Measurements from ENCODE around the gene FBXL5. TPM values are rescaled to one million over a fixed set of nuclear protein-coding genes. Genes with fewer than 3 reads are reported as not detected.

FBXL5 gene
- total and polyA plus RNA-seq, 9 of the 15 experiments (the other 6 are each of a cell fraction or from before 2014, with no cell fraction given), result 6.0 to 35.2 (median 22.1) TPM

DNA sequence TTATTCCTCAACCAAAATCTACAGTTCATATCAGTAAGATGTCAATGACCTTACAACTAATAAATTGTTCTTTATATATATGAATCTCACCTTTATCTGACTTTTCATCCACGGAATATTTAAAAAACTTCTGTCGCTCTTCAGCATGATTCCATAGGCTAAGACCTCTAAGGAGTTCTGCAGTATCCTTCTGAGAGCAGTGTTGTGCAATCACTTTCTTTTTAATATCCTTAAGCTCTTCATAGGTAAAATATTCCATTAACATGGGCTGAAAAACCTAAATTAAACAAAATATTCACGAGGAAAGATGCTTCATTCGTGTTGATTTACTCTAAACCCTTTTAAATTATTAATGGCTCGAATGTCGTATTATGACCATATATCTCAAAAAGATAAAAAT, 16.7 kb downstream of the FBXL5 start:
- intact Hi-C loops (cut with micrococcal nuclease) (no loop called here), in situ Hi-C loops (cut with MboI) (no loop called here)
- Histone ChIP-seq H4K20me1 (replicated peaks; ENCODE audit: control insufficient read depth, insufficient read depth, low read length) (no peaks in the 10 kb centered on the region), H3K79me2 (ENCODE audit: control insufficient read depth, insufficient read depth, low read length) (peaks cover 9% of the 10 kb centered on the region; the same call in 2 of the 3 replicates), H3K27ac (ENCODE audit: extremely low read depth, low read depth, low read length) (no peak overlapping the region), H3K4me1 (replicated peaks in 1 of 2; ENCODE audit: control insufficient read depth in 2 of 2, insufficient read depth in 2 of 2, low read length in 2 of 2) (no peaks in the 10 kb centered on the region), H3K9ac (ENCODE audit: insufficient read depth in 1 of 2, low read depth in 2 of 2, low read length in 2 of 2) (no peak overlapping the region), H3K9me3 (replicated peaks; ENCODE audit: control insufficient read depth, insufficient read depth, low read depth, low read length) (no peaks in the 10 kb centered on the region), H3K36me3 (ENCODE audit: control insufficient read depth, insufficient read depth, low read length) (peaks cover 52% of the 10 kb centered on the region; the same call in 2 of the 3 replicates), H3K4me2 (ENCODE audit: insufficient read depth, low read length) (no peak overlapping the region), H2AFZ (ENCODE audit: low read depth, low read length) (no peak overlapping the region), H3K27me3 (ENCODE audit: control insufficient read depth in 2 of 2, insufficient read depth in 2 of 2, low read length in 2 of 2) (no peaks in the 10 kb centered on the region), H3K4me3 (no peak overlapping the region), H3K9me1 (ENCODE audit: control insufficient read depth, insufficient read depth, low read length) (no peaks in the 10 kb centered on the region)
- ChIA-PET POLR2A (no interaction called here), CTCF (ENCODE audit: low intra/inter-chr PET ratio) (no interaction called here)
- DNase-seq (ENCODE audit: extremely low read depth in 1 of 4, low spot score in 3 of 4), result no peak
- TF ChIP-seq CEBPB (tag; IDR thresholded peaks at IDR 0.05) (peak; percentile 56; the same call in 1 of the 2 replicates), SRSF3 (IDR thresholded peaks at IDR 0.05; ENCODE audit: insufficient read depth, low read length) (no peak), CEBPG (CRISPR knock-in tag; IDR thresholded peaks at IDR 0.05) (no peak), CEBPG (tag; conservative IDR thresholded peaks at IDR 0.05 in 1 of 2, IDR thresholded peaks at IDR 0.05 in 1 of 2) (peak in 1 of 2 experiments; percentile 65; a peak in 2 of 4 replicates)
- WGBS (ENCODE audit: insufficient coverage, low coverage, missing lambda C conversion rate), result 86% methylated on average over 6 of the region's 6 CpGs
- no peak for ATAC-seq
- BruUV-seq (replicated peaks), result no TSS peak
- no peak for FAIRE-seq

DNA sequence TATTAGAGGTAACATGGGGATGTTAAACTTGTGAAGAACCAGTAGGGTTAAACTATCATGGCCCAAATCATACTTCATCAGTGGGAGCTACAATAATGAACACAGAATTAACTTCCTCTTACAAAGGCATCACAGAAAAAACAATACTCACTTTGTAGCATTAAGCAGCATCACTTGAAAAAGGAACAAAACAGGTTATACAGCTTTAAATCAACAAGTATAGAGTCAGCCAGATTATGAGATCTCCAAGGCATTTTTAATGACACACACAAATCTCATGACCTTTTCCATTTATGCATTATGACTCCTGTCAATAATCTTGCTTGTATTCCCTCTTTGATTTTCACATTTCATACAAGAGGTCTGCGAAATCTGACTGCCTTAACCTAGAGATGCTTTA, 18.3 kb downstream of the FBXL5 start:
- Histone ChIP-seq H3K27me3 (ENCODE audit: control insufficient read depth in 2 of 2, insufficient read depth in 2 of 2, low read length in 2 of 2) (no peaks in the 10 kb centered on the region), H3K36me3 (ENCODE audit: control insufficient read depth, insufficient read depth, low read length) (peaks cover 58% of the 10 kb centered on the region; the same call in 2 of the 3 replicates), H2AFZ (ENCODE audit: low read depth, low read length) (no peak overlapping the region), H3K4me2 (ENCODE audit: insufficient read depth, low read length) (no peak overlapping the region), H3K4me3 (no peak overlapping the region), H3K79me2 (ENCODE audit: control insufficient read depth, insufficient read depth, low read length) (0 out of 3 replicates have a peak, but pooled peaks cover 3% of the 10 kb centered on the region), H3K9ac (ENCODE audit: insufficient read depth in 1 of 2, low read depth in 2 of 2, low read length in 2 of 2) (no peak overlapping the region), H3K9me3 (replicated peaks; ENCODE audit: control insufficient read depth, insufficient read depth, low read depth, low read length) (no peaks in the 10 kb centered on the region), H3K9me1 (ENCODE audit: control insufficient read depth, insufficient read depth, low read length) (no peaks in the 10 kb centered on the region), H3K27ac (ENCODE audit: extremely low read depth, low read depth, low read length) (no peak overlapping the region), H4K20me1 (replicated peaks; ENCODE audit: control insufficient read depth, insufficient read depth, low read length) (no peaks in the 10 kb centered on the region), H3K4me1 (replicated peaks in 1 of 2; ENCODE audit: control insufficient read depth in 2 of 2, insufficient read depth in 2 of 2, low read length in 2 of 2) (no peaks in the 10 kb centered on the region)
- in situ Hi-C loops (cut with MboI), result no loop called here
- no TSS peak for BruUV-seq (replicated peaks)
- intact Hi-C loops (cut with micrococcal nuclease), result no loop called here
- FAIRE-seq (peak; percentile 46), DNase-seq (ENCODE audit: extremely low read depth in 1 of 4, low spot score in 3 of 4) (no peak), ATAC-seq (no peak)
- 100% methylated on average over 1 of the region's 1 CpG for WGBS (ENCODE audit: insufficient coverage, low coverage, missing lambda C conversion rate)
- TF ChIP-seq, protein P1, sequence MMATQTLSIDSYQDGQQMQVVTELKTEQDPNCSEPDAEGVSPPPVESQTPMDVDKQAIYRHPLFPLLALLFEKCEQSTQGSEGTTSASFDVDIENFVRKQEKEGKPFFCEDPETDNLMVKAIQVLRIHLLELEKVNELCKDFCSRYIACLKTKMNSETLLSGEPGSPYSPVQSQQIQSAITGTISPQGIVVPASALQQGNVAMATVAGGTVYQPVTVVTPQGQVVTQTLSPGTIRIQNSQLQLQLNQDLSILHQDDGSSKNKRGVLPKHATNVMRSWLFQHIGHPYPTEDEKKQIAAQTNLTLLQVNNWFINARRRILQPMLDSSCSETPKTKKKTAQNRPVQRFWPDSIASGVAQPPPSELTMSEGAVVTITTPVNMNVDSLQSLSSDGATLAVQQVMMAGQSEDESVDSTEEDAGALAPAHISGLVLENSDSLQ (IDR thresholded peaks at IDR 0.05), result no peak
- TF ChIP-seq ZFX (CRISPR knock-in tag; IDR thresholded peaks at IDR 0.05), result no peak
- TF ChIP-seq BRD9 (IDR thresholded peaks at IDR 0.05; ENCODE audit: low read depth, partially characterized antibody), result no peak
- no peak for TF ChIP-seq TEAD2 (tag; IDR thresholded peaks at IDR 0.05)
- no peak for TF ChIP-seq KAT8 (IDR thresholded peaks at IDR 0.05; ENCODE audit: low read depth)
- TF ChIP-seq, protein P2, sequence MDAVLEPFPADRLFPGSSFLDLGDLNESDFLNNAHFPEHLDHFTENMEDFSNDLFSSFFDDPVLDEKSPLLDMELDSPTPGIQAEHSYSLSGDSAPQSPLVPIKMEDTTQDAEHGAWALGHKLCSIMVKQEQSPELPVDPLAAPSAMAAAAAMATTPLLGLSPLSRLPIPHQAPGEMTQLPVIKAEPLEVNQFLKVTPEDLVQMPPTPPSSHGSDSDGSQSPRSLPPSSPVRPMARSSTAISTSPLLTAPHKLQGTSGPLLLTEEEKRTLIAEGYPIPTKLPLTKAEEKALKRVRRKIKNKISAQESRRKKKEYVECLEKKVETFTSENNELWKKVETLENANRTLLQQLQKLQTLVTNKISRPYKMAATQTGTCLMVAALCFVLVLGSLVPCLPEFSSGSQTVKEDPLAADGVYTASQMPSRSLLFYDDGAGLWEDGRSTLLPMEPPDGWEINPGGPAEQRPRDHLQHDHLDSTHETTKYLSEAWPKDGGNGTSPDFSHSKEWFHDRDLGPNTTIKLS (IDR thresholded peaks at IDR 0.05; ENCODE audit: borderline replicate concordance, low read depth), result no peak
- TF ChIP-seq, protein P3, sequence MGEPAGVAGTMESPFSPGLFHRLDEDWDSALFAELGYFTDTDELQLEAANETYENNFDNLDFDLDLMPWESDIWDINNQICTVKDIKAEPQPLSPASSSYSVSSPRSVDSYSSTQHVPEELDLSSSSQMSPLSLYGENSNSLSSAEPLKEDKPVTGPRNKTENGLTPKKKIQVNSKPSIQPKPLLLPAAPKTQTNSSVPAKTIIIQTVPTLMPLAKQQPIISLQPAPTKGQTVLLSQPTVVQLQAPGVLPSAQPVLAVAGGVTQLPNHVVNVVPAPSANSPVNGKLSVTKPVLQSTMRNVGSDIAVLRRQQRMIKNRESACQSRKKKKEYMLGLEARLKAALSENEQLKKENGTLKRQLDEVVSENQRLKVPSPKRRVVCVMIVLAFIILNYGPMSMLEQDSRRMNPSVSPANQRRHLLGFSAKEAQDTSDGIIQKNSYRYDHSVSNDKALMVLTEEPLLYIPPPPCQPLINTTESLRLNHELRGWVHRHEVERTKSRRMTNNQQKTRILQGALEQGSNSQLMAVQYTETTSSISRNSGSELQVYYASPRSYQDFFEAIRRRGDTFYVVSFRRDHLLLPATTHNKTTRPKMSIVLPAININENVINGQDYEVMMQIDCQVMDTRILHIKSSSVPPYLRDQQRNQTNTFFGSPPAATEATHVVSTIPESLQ (CRISPR knock-in tag; IDR thresholded peaks at IDR 0.05), result no peak
- ChIA-PET CTCF (ENCODE audit: low intra/inter-chr PET ratio) (no interaction called here), POLR2A (no interaction called here)
